Activated CD4-positive, alpha-beta memory T cell treated with anti-CD3 and anti-CD28 coated beads, Interleukin-2, amount 10 ng/mL, durations not matched to agents 7 days and 5 days (primary cell): ENCODE results near the gene DUSP16. TPM values are rescaled to one million over a fixed set of nuclear protein-coding genes. Genes with fewer than 3 reads are reported as not detected.
"Not testable (repeated sequence)": the region's sequence is repeated elsewhere in the genome, so short reads cannot be mapped to it uniquely, and the experiment has no call there.

Experiments
- CTCF ChIA-PET: fragments of 350-600 bp; sonication (Branson Sonifier 250); formaldehyde crosslinking; loops from one replicate; lab custom pipeline; 2021; ENCODE audit warnings: antibody characterized with exemption, inconsistent platforms; lab: Charles Lee
- POLR2A ChIA-PET: fragments of 350-600 bp; sonication (Branson Sonifier 250); formaldehyde crosslinking; loops from one replicate; lab custom pipeline; 2021; ENCODE audit warnings: antibody characterized with exemption; lab: Charles Lee
- DNase-seq: peaks from one replicate; pipeline ENCODE4 v3.0.0-alpha.2; 2020
- H3K27ac Mint-ChIP-seq: one replicate; pipeline ENCODE4 v1.8.0; 2021; ENCODE audit warnings: mild to moderate bottlenecking, mixed read lengths
- H3K27me3 Mint-ChIP-seq: one replicate; pipeline ENCODE4 v1.8.0; 2021; ENCODE audit warnings: mixed read lengths
- H3K36me3 Mint-ChIP-seq: one replicate; pipeline ENCODE4 v1.8.0; 2021; ENCODE audit warnings: low read depth, mixed read lengths
- H3K4me1 Mint-ChIP-seq: one replicate; pipeline ENCODE4 v1.8.0; 2021; ENCODE audit warnings: mixed read lengths
- H3K4me3 Mint-ChIP-seq: one replicate; pipeline ENCODE4 v1.8.0; 2021; ENCODE audit warnings: mild to moderate bottlenecking, mixed read lengths
- H3K9me3 Mint-ChIP-seq: one replicate; pipeline ENCODE4 v1.8.0; 2021; ENCODE audit warnings: mixed read lengths
- total RNA-seq, 2 experiments: library from RNA; stranded (reverse); gene quantifications; one replicate each; pipeline ENCODE4 v1.2.3, GENCODE V29; 2021

DUSP16 gene
- total RNA-seq, 2 experiments from 2014 or later: 77.3 to 85.2 TPM

DNA sequence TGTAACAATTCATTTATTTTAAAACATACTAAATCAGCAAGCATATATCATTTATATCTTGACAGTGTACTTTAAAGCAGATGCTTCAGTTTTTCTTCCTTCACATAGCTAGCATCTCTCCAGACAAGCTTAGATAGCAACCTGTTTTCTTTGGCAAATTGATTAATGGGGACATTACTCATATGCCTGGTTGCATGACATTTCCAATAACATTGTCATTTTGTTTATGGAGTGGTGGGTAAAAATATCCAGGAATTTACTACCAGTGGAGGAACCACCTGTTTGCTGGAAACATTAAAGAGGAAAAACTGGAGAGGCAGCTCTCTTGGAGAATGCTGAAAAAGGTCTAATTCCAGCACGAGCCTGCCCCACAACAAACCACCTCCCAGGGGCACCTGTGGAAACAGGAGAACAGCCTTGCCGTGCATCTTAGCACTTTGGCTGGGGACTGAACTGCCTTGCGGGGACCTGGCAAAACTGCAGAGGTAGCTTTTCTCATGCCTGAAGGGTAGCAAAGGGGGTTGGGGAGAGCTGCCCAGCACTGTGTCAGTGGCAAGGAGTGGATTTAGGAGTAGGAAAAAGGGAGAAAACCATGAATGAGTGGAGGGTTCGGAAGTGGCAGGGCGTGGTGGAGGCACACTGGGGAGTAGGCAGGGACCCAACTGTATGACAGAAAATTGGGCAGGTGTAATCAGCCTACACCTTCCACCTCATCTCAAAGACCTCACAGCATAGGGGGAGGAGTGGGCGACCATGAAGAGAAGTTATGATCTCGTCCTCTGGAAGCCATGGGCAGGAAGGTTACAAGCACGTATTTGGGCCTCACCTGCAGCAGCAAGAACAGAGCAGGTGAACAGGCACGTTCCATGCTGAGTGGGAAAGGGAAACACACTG, 37.3 kb upstream of the DUSP16 start:
- Mint-ChIP-seq H3K4me3 (no peak overlapping the region), H3K4me1 (peaks cover 2% of the 10 kb centered on the region), H3K27ac (no peak overlapping the region), H3K9me3 (no peaks in the 10 kb centered on the region), H3K27me3 (peaks cover 5% of the 10 kb centered on the region), H3K36me3 (no peaks in the 10 kb centered on the region)
- ChIA-PET POLR2A (interaction anchor here (1.4 to 2.9 kb wide), 2 partner anchors 8 to 13 kb away, joined by 3 to 7 read pairs; no protein-coding TSS in a partner anchor), CTCF (interaction anchor here (0.6 to 1.5 kb wide), 2 partner anchors 37 to 97 kb away, joined by 3 read pairs; partner anchors contain the start of gene DUSP16)
- no peak for DNase-seq

DNA sequence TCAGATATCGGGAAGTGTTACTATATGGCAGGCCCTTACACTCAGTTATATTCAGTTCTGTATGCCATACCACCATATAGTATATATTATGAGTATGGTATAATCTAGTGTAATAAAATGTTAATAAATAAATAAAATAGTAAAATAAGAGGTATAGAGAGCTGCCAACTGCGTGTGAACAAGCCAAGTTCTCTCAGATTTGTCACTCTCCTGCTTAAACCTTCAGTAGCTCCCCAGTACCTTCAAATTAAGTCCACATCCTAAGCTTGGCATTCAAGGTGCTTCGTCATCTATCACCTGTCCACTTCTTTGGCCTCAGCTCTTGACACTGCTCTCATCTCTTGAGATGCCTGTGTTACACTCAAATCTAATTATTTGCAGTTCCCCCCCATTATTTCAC, 36.2 kb upstream of the DUSP16 start:
- DNase-seq: no peak
- no peaks in the 10 kb centered on the region for H3K9me3 Mint-ChIP-seq
- no peak overlapping the region for H3K4me3 Mint-ChIP-seq
- peaks cover 5% of the 10 kb centered on the region for H3K27me3 Mint-ChIP-seq
- ChIA-PET POLR2A (no interaction called here), CTCF (interaction anchor here (1.5 kb wide), 1 partner anchor 36 kb away, joined by 3 read pairs; the partner anchor contains the start of gene DUSP16)
- H3K36me3 Mint-ChIP-seq: no peaks in the 10 kb centered on the region
- peaks cover 2% of the 10 kb centered on the region for H3K4me1 Mint-ChIP-seq
- no peak overlapping the region for H3K27ac Mint-ChIP-seq

DNA sequence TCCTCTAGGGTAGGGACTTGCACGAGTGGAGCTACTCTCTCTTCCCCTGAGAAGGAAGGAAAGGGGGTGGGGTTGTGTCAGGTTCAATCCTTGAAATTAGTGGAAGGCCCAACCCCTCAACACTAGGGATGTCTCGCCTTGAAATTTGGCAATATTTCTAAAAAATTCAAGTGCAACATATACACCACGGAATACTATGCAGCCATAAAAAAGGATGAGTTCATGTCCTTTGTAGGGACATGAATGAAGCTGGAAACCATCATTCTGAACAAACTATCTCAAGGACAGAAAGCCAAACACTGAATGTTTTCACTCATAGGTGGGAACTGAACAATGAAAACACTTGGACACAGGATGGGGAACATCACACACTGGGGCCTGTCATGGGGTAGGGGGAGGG, 33.9 kb upstream of the DUSP16 start:
- POLR2A ChIA-PET, H3K27ac Mint-ChIP-seq, H3K36me3 Mint-ChIP-seq, H3K4me3 Mint-ChIP-seq, H3K9me3 Mint-ChIP-seq, H3K27me3 Mint-ChIP-seq, H3K4me1 Mint-ChIP-seq, CTCF ChIA-PET, DNase-seq: not testable (repeated sequence)

DNA sequence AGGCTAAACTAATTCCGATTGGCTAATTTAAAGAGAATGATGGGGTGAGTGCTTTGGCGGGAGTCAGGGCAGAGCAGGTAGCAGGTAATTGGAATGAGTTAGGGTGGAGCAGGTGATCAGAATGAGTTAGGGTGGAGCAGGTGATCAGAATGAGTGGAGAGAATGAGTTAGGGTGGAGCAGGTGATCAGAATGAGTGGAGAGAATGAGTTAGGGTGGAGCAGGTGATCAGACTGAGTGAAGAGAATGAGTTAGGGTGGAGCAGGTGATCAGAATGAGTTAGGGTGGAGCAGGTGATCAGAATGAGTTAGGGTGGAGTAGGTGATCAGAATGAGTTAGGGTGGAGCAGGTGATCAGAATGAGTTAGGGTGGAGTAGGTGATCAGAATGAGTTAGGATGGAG, 33.3 kb upstream of the DUSP16 start:
- POLR2A ChIA-PET, H3K9me3 Mint-ChIP-seq, H3K36me3 Mint-ChIP-seq, H3K4me3 Mint-ChIP-seq, CTCF ChIA-PET, H3K27me3 Mint-ChIP-seq, H3K27ac Mint-ChIP-seq, DNase-seq, H3K4me1 Mint-ChIP-seq: not testable (repeated sequence)

DNA sequence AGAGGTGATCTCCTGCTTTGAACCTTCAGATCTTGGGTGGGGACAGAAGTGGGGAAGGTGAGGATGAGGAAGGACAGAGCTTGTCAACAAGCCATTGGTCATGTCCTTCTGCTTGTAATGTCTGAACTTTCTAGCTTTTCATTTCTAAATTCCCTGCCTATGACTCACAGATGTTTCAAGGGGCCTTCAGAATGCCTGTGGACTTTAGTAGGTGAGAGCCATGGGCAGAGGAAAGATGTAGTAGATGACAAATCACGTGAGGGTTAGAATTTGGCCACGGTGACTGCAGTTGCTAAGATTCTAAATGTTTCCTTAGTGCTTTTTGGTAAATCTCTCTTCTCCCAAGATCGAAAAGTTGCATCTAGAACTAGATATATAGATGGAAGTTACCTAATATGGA, 30.3 kb upstream of the DUSP16 start:
- Mint-ChIP-seq H3K9me3 (peaks cover 15% of the 10 kb centered on the region), H3K27me3 (peaks cover 6% of the 10 kb centered on the region), H3K4me1 (peaks cover 7% of the 10 kb centered on the region), H3K36me3 (peaks cover 4% of the 10 kb centered on the region), H3K4me3 (no peak overlapping the region), H3K27ac (no peak overlapping the region)
- POLR2A ChIA-PET: no interaction called here
- CTCF ChIA-PET: interaction anchor here (1.5 to 2.5 kb wide), 2 partner anchors 30 to 63 kb away, joined by 3 to 7 read pairs; partner anchors contain the start of gene DUSP16
- DNase-seq: no peak

DNA sequence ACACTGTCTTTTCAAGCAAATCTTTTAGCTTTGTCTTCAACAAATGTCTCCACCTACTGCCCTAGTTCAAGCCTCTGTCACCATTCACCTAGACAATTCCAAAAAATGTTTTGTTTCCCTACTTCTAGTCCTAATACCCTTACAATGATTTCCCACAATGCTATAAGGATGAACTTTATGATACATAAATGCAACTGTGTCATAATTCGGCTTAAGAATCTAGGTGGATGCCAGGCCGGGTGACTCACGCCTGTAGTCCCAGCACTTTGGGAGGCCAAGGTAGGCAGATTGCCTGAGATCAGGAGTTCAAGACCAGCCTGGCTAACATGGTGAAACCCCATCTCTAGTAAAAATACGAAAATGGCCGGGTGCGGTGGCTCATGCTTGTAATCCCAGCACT, 28.3 kb upstream of the DUSP16 start:
- POLR2A ChIA-PET: no interaction called here
- H3K27ac Mint-ChIP-seq: no peak overlapping the region

DNA sequence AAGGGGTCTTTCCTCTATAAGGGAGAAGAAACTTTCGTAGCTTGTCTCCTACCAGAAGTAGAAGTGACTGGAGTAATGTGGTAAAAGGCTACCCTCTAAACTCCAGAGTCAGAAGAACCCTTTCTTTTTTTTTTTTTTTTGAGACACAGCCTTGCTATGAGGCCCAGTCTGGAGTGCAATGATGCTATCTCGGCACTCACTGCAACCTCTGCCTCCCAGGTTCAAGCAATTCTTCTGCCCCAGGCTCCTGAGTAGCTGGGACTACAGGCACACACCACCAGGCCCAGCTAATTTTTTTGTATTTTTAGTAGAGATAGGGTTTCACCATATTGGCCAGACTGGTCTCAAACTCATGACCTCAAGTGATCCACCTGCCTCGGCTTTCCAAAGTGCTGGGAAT, 25.8 kb upstream of the DUSP16 start:
- H3K27ac Mint-ChIP-seq, H3K4me1 Mint-ChIP-seq, POLR2A ChIA-PET, H3K36me3 Mint-ChIP-seq, H3K27me3 Mint-ChIP-seq, DNase-seq, H3K4me3 Mint-ChIP-seq: not testable (repeated sequence)
- peaks cover 15% of the 10 kb centered on the region for H3K9me3 Mint-ChIP-seq
- CTCF ChIA-PET: interaction anchor here (0.7 kb wide), 1 partner anchor 181 kb away, joined by 3 read pairs; no protein-coding TSS in a partner anchor

More for the DNA sequence above, 28.3 kb upstream of the DUSP16 start:
- Mint-ChIP-seq H3K27me3 (peaks cover 6% of the 10 kb centered on the region), H3K4me1 (peaks cover 7% of the 10 kb centered on the region), H3K4me3 (no peak overlapping the region), H3K9me3 (peaks cover 15% of the 10 kb centered on the region), H3K36me3 (peaks cover 4% of the 10 kb centered on the region)
- DNase-seq: no peak
- CTCF ChIA-PET: no interaction called here

DNA sequence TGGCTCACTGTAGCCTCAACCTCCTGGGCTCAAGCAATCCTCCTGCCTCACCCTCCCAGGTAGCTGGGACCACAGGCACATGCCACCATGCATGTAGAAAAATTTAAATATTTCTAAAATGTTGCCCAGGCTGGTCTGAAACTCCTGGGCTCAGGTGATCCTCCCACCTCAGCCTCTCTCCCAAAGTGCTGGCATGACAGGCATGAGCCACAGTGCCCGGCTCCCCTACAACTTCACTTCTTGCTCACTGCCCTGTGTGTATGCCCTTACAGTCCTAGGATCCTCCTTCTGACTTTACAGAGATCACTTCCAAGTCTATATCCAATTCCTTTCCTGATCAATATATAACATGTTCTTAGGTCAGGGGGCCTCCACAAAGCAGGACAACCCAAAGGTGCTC, 25.2 kb upstream of the DUSP16 start:
- POLR2A ChIA-PET: no interaction called here
- Mint-ChIP-seq H3K4me1 (peaks cover 13% of the 10 kb centered on the region), H3K27ac (no peak overlapping the region), H3K36me3 (peaks cover 4% of the 10 kb centered on the region), H3K4me3 (no peak overlapping the region), H3K9me3 (peaks cover 12% of the 10 kb centered on the region), H3K27me3 (peaks cover 1% of the 10 kb centered on the region)
- CTCF ChIA-PET: interaction anchor here (0.7 kb wide), 1 partner anchor 181 kb away, joined by 3 read pairs; no protein-coding TSS in a partner anchor
- DNase-seq: no peak

DNA sequence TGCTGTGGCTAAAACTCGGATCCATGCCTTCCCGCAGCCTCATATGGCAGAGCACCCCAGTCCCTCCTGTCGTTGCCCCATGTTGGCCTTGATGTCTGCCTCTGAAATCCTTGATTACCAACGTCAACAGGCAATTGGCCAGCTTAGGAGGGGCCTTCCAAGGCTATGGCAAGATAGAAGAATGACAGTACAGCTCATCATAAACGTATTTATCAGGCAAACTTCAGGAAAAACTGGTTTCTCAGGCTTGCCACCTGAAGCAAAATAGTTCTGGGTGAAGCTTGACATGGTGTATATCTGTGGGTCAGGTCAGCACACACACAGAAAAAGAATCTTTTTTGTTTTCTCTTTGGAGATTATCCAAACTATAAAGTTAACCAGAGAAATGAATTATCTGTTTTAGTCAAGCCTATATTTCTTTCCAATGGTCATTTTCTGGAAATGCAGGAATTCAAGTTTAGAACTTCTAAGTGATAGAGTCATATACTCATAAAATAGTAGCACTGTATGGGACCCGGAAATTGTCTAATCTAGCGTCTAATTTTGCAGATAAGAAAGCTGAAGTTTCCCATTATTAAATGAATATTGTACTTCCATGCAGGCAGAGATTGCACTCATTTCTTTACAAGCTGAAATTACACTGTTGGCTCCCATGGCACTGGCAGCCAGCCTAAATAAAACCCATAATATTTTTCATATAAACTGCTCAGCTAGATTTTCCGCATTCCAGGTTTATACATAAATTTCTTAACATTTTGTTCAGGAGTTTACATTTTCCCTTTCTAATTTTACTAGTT, 24.4 kb upstream of the DUSP16 start:
- peaks cover 21% of the 10 kb centered on the region for H3K4me1 Mint-ChIP-seq
- H3K36me3 Mint-ChIP-seq: peaks cover 1% of the 10 kb centered on the region
- CTCF ChIA-PET: no interaction called here
- peaks cover 8% of the 10 kb centered on the region for H3K9me3 Mint-ChIP-seq
- POLR2A ChIA-PET: interaction anchor here (0.6 kb wide), 1 partner anchor 225 kb away, joined by 3 read pairs; no protein-coding TSS in a partner anchor
- H3K27ac Mint-ChIP-seq: no peak overlapping the region
- DNase-seq: no peak
- no peak overlapping the region for H3K4me3 Mint-ChIP-seq
- H3K27me3 Mint-ChIP-seq: no peaks in the 10 kb centered on the region

DNA sequence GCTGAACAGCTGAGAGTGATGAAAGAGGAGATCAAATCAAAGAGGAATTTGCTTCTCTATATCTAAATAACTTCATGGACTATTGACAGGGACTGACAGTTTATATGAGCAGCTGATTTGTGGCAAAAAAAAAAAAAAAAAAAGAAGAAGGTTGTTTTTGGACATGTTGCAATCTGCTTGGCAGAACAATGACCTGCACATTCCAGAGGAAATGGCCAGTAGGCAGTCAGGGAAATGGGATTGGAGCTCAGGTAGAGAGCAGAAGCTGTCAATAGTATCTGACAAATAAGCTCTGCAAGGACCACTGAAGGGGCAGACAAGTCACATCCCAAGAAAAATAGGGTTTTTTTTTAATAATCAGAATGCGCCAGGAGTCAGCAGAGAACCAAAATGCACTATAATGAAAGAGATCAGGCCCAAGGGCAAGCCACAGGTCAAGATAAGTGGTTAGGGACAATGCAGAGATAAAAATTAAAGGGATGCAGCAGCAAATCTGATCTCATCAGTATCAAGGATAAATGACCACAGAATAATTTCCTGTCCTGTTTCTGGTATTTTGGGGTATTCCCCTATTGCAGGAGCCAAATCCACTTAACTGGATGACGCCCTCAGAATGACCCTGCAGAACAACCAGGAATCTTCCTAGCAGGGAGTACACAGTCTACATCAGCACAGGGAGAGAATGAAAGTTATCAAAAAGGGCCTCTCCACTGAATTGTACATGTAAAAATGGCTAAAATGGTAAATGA, 22.6 kb upstream of the DUSP16 start:
- Mint-ChIP-seq H3K4me3 (no peak overlapping the region), H3K27me3 (no peaks in the 10 kb centered on the region), H3K4me1 (peaks cover 25% of the 10 kb centered on the region), H3K9me3 (peaks cover 4% of the 10 kb centered on the region), H3K27ac (no peak overlapping the region), H3K36me3 (no peaks in the 10 kb centered on the region)
- ChIA-PET CTCF (interaction anchor here (0.6 to 1.1 kb wide), 2 partner anchors 13 to 152 kb away, joined by 3 to 4 read pairs; no protein-coding TSS in a partner anchor), POLR2A (interaction anchor here (1.3 kb wide), 1 partner anchor 27 kb away, joined by 3 read pairs; no protein-coding TSS in a partner anchor)
- DNase-seq: no peak

DNA sequence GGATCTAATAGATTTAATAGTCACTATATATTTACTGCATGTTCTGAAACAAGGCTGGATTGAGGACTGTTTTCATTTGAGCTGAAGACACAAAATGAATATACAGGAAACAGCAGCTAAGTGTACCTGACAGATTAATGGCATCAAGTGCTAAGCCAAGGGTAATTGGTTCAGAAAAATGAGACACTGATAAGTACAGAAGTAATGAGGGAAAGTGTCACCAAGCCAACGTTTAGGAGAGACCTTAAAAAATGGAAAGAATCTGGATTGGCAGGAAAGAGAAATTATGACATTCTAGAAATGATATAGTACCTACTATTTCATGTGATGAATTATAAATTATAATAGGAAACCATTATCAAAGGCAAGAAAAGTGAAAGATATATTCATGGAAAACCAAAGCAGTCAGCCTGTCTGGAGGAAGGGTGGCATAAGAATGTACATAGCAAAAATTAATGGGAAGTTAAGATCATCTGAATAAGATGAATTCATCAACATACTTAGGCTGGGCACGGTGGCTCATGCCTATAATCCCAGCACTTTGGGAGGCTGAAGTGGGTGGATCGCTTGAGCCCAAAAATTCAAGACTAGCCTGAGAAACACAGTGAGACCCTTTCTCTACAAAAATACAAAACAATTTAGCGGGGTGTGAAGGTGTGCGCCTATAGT, 21.0 kb upstream of the DUSP16 start:
- Mint-ChIP-seq H3K4me1 (peaks cover 21% of the 10 kb centered on the region), H3K27me3 (no peaks in the 10 kb centered on the region), H3K27ac (no peak overlapping the region), H3K36me3 (no peaks in the 10 kb centered on the region), H3K4me3 (no peak overlapping the region), H3K9me3 (no peaks in the 10 kb centered on the region)
- ChIA-PET CTCF (no interaction called here), POLR2A (interaction anchor here (1.4 kb wide), 1 partner anchor 153 kb away, joined by 5 read pairs; no protein-coding TSS in a partner anchor)
- no peak for DNase-seq

DNA sequence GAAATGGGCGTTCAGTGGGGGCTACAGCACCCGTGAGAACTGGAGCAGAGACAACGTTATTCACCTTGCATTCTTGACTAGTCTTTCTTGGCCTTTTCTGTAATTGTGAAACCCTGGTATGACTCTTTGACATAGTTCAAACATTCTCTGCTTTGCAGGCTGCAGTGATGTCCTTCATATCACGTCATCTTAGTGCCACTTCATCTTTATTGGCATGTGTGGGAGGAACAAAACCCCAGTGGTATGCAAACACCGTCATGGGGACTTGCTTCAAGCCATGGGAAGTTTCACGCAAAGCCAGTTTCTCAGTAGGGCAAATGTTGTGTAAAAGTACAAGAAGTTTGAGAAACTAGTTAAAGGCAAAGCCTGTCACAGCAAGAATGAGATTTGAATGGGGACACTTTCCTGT, 20.2 kb upstream of the DUSP16 start:
- POLR2A ChIA-PET: interaction anchor here (1.4 kb wide), 1 partner anchor 154 kb away, joined by 5 read pairs; no protein-coding TSS in a partner anchor
- Mint-ChIP-seq H3K9me3 (no peaks in the 10 kb centered on the region), H3K4me3 (no peak overlapping the region), H3K27ac (peak overlapping the region; percentile 76), H3K36me3 (no peaks in the 10 kb centered on the region), H3K4me1 (peaks cover 21% of the 10 kb centered on the region), H3K27me3 (no peaks in the 10 kb centered on the region)
- DNase-seq: peak; percentile 32
- CTCF ChIA-PET: no interaction called here
